Measurements from ENCODE around the gene CDC25B.

The CDC25B gene

GRCh38 chr20:3803289-3803688 is 7.2 kb downstream of the CDC25B start:
- no peak for DNase-seq (ENCODE audit: low read depth in 2 of 2)

GRCh38 chr20:3803854-3804253 is 7.7 kb downstream of the CDC25B start:
- no peak for DNase-seq (ENCODE audit: low read depth in 2 of 2)

GRCh38 chr20:3804254-3804751 is 8.2 kb downstream of the CDC25B start:
- no peak for DNase-seq (ENCODE audit: low read depth in 2 of 2)

- no peak for DNase-seq (ENCODE audit: low read depth in 2 of 2)
Measured at GRCh38 chr20:3804781-3805180, 8.7 kb downstream of the CDC25B start.

GRCh38 chr20:3808544-3808943 is 12.4 kb downstream of the CDC25B start:
- DNase-seq (ENCODE audit: low read depth in 2 of 2), result no peak

GRCh38 chr20:3811467-3812258 is 15.6 kb downstream of the CDC25B start:
- DNase-seq (ENCODE audit: low read depth in 2 of 2), result peak; percentile 87 to 92

- no peak for DNase-seq (ENCODE audit: low read depth in 2 of 2)
Measured at GRCh38 chr20:3812259-3812681, 16.2 kb downstream of the CDC25B start.

GRCh38 chr20:3812975-3813847 is 17.1 kb downstream of the CDC25B start:
- no peak for DNase-seq (ENCODE audit: low read depth in 2 of 2)

- DNase-seq (ENCODE audit: low read depth in 2 of 2), result no peak
Measured at GRCh38 chr20:3813848-3814581, 17.9 kb downstream of the CDC25B start.

- no peak for DNase-seq (ENCODE audit: low read depth in 2 of 2)
Measured at GRCh38 chr20:3814928-3815495, 18.9 kb downstream of the CDC25B start.

GRCh38 chr20:3815703-3816315 is 19.7 kb downstream of the CDC25B start:
- no peak for DNase-seq (ENCODE audit: low read depth in 2 of 2)

- no peak for DNase-seq (ENCODE audit: low read depth in 2 of 2)
Measured at GRCh38 chr20:3818155-3819151, 22.3 kb downstream of the CDC25B start.

GRCh38 chr20:3819411-3820047 is 23.4 kb downstream of the CDC25B start:
- no peak for DNase-seq (ENCODE audit: low read depth in 2 of 2)

GRCh38 chr20:3820048-3820900 is 24.2 kb downstream of the CDC25B start, which contains the start of gene AP5S1:
Gene AP5S1 (plus strand): TSS chr20:3820547. CDS start chr20:3822118, 1,571 bp downstream.
- peak; percentile 86 to 88 for DNase-seq (ENCODE audit: low read depth in 2 of 2)

- DNase-seq (ENCODE audit: low read depth in 2 of 2), result no peak
Measured at GRCh38 chr20:3820901-3821727, 25.0 kb downstream of the CDC25B start.

GRCh38 chr20:3821996-3822395 is 25.9 kb downstream of the CDC25B start:
- DNase-seq (ENCODE audit: low read depth in 2 of 2), result no peak

- no peak for DNase-seq (ENCODE audit: low read depth in 2 of 2)
Measured at GRCh38 chr20:3823881-3824280, 27.8 kb downstream of the CDC25B start.

Measured in stimulated activated CD4-positive, alpha-beta T cell treated with anti-CD3 and anti-CD28 coated beads, Interleukin-4, amount 100 ng/mL, for 48 hours (primary cell).